Sigmoid colon (tissue), 7 donors: Measurements from ENCODE around the gene LLGL1. TPM values are rescaled to one million over a fixed set of nuclear protein-coding genes. Genes with fewer than 3 reads are reported as not detected.

Experiments used
- DNase-seq: peaks from one replicate; pipeline ENCODE4 v3.0.0-alpha.2; 2019
- H3K27ac ChIP-seq, 4 donors: fragments of 200-600 bp; sonication (generic); one replicate each; pipeline ENCODE4 v1.5.1; 2016 to 2019; ENCODE audit warnings: mild to moderate bottlenecking in 1 of 4
- H3K27me3 ChIP-seq, 3 donors: fragments of 200-600 bp; sonication (generic); one replicate each; pipeline ENCODE4 v1.5.1; 2019; ENCODE audit warnings: mild to moderate bottlenecking in 1 of 3
- H3K36me3 ChIP-seq, 4 donors: fragments of 200-600 bp; sonication (generic); one replicate each; pipeline ENCODE4 v1.5.1; 2016 to 2019
- H3K4me1 ChIP-seq, 4 donors: fragments of 200-600 bp; sonication (generic); one replicate each; pipeline ENCODE4 v1.5.1; 2017 to 2019
- H3K4me3 ChIP-seq, 4 donors: fragments of 200-600 bp; sonication (generic); one replicate each; pipeline ENCODE4 v1.5.1; 2017 to 2019; ENCODE audit warnings: mild to moderate bottlenecking in 2 of 4, moderate library complexity in 1 of 4
- H3K9me3 ChIP-seq, 4 donors: fragments of 200-600 bp in 3 of 4; sonication (generic) in 3 of 4; one replicate each; pipeline versions ENCODE4 v1.5.1 to v1.6.1; 2013 to 2019
- CTCF ChIP-seq, 4 experiments: fragments of 450-650 bp in 3 of 4; fragments of 200-600 bp in 1 of 4; IDR thresholded peaks; one replicate each; pipeline ENCODE4 v1.5.1; 2016 to 2019; ENCODE audit warnings: antibody characterized with exemption in 4 of 4, mild to moderate bottlenecking in 3 of 4, moderate library complexity in 2 of 4
- EP300 ChIP-seq, 4 donors: sonication (generic); formaldehyde crosslinking; IDR thresholded peaks; one replicate each; pipeline ENCODE4 v1.6.1; 2017; ENCODE audit warnings: antibody characterized with exemption in 4 of 4
- POLR2A ChIP-seq, 2 donors: fragments of 450-650 bp; IDR thresholded peaks; one replicate each; pipeline ENCODE4 v1.6.1; 2016; ENCODE audit warnings: antibody characterized with exemption in 2 of 2, mild to moderate bottlenecking in 2 of 2, moderate library complexity in 2 of 2
- POLR2AphosphoS5 ChIP-seq, 4 donors: sonication (generic); formaldehyde crosslinking; IDR thresholded peaks; one replicate each; pipeline ENCODE4 v1.6.1; 2017; ENCODE audit warnings: antibody characterized with exemption in 4 of 4
- WGBS, 2 donors: extraction: QIAGEN DNeasy Blood & Tissue Kit; methylation state at CpG; one replicate each; pipeline ENCODE4 v1.1.7; 2013; 5-methylcytosine and 5-hydroxymethylcytosine counted together
- intact Hi-C: fragments of 100-400 bp; cut with DNase I; formaldehyde crosslinking; loops from one replicate; pipeline ENCODE4 v1.15.1; 2023
- polyA plus RNA-seq, 3 donors: library from polyadenylated mRNA; stranded (reverse); fragments of 200-250 nt; gene quantifications; one replicate each; pipeline ENCODE4 v1.2.3, GENCODE V29; 2013
- total RNA-seq, 4 donors: library from RNA; depleted of rRNA; stranded (reverse); fragments of >200 nt; gene quantifications; one replicate each; pipeline ENCODE4 v1.1.0, GENCODE V29; 2016
- donor health status: healthy with polysubstance abuse.
- donor health status: Bipolar disorder and iron deficiency.
- donor health status: healthy.

Gene LLGL1
- total and polyA plus RNA-seq, 7 donors, result 2.8 to 25.2 (median 16.8) TPM

- Histone ChIP-seq H3K9me3 (no peaks in the 10 kb centered on the region), H3K36me3 (peaks cover 0 to 10% (median 0%) of the 10 kb centered on the region in 4 donors), H3K27me3 (no peaks in the 10 kb centered on the region), H3K27ac (no peak overlapping the region), H3K4me1 (peaks cover 0 to 26% (median 19%) of the 10 kb centered on the region in 4 donors), H3K4me3 (no peak overlapping the region)
- intact Hi-C loops, result loop anchor here (5.0 kb wide), 1 partner anchor 89 kb away; the partner anchor contains the start of gene SMCR8
- WGBS, 2 donors, result 91% methylated on average over 10 of the region's 10 CpGs
- TF ChIP-seq EP300 (IDR thresholded peaks at IDR 0.05), result no peak
- TF ChIP-seq POLR2A (IDR thresholded peaks at IDR 0.05), result no peak
- no peak for TF ChIP-seq POLR2AphosphoS5 (IDR thresholded peaks at IDR 0.05)
- TF ChIP-seq CTCF (IDR thresholded peaks at IDR 0.05), result no peak
- DNase-seq, result no peak
Measured at GRCh38 chr17:18228176-18228682, 2.8 kb downstream of the LLGL1 start.

- Histone ChIP-seq H3K27ac (no peak overlapping the region), H3K27me3 (no peaks in the 10 kb centered on the region), H3K36me3 (peaks cover 0 to 17% (median 7%) of the 10 kb centered on the region in 4 donors), H3K9me3 (no peaks in the 10 kb centered on the region), H3K4me3 (no peak overlapping the region), H3K4me1 (peaks cover 0 to 26% (median 19%) of the 10 kb centered on the region in 4 donors)
- intact Hi-C loops, result loop anchor here (5.0 kb wide), 1 partner anchor 88 kb away; the partner anchor contains the start of gene SMCR8
- WGBS, 2 donors, result 79 to 83% methylated on average over 4 of the region's 4 CpGs
- no peak for DNase-seq
- TF ChIP-seq EP300 (IDR thresholded peaks at IDR 0.05) (no peak), POLR2A (IDR thresholded peaks at IDR 0.05) (no peak), POLR2AphosphoS5 (IDR thresholded peaks at IDR 0.05) (no peak), CTCF (IDR thresholded peaks at IDR 0.05) (no peak)
Measured at GRCh38 chr17:18229254-18229653, 3.8 kb downstream of the LLGL1 start.

- Histone ChIP-seq H3K4me1 (peaks cover 0 to 21% (median 16%) of the 10 kb centered on the region in 4 donors), H3K27me3 (no peaks in the 10 kb centered on the region), H3K9me3 (no peaks in the 10 kb centered on the region), H3K36me3 (peaks cover 0 to 22% (median 10%) of the 10 kb centered on the region in 4 donors), H3K4me3 (no peak overlapping the region), H3K27ac (no peak overlapping the region)
- TF ChIP-seq CTCF (IDR thresholded peaks at IDR 0.05) (no peak), EP300 (IDR thresholded peaks at IDR 0.05) (no peak), POLR2AphosphoS5 (IDR thresholded peaks at IDR 0.05) (no peak), POLR2A (IDR thresholded peaks at IDR 0.05) (no peak)
- no peak for DNase-seq
- intact Hi-C loops, result loop anchor here (5.0 kb wide), 1 partner anchor 88 kb away; the partner anchor contains the start of gene SMCR8
- 93 to 94% methylated on average over 7 of the region's 7 CpGs for WGBS, 2 donors
Measured at GRCh38 chr17:18229771-18230170, 4.3 kb downstream of the LLGL1 start.

- Histone ChIP-seq H3K27me3 (no peaks in the 10 kb centered on the region), H3K4me1 (peaks cover 0 to 18% (median 12%) of the 10 kb centered on the region in 4 donors), H3K36me3 (peaks cover 0 to 29% (median 13%) of the 10 kb centered on the region in 4 donors), H3K4me3 (no peak overlapping the region), H3K27ac (no peak overlapping the region), H3K9me3 (no peaks in the 10 kb centered on the region)
- intact Hi-C loops, result no loop called here
- no peak for DNase-seq
- WGBS, 2 donors, result 83 to 87% methylated on average over 14 of the region's 14 CpGs
- TF ChIP-seq CTCF (IDR thresholded peaks at IDR 0.05) (no peak), EP300 (IDR thresholded peaks at IDR 0.05) (no peak), POLR2A (IDR thresholded peaks at IDR 0.05) (no peak), POLR2AphosphoS5 (IDR thresholded peaks at IDR 0.05) (no peak)
Measured at GRCh38 chr17:18230288-18231141, 5.1 kb downstream of the LLGL1 start.
